Retinal pigment epithelial cell (primary cell): ENCODE measurements around the gene RBBP8.

Source experiments
- DNase-seq: peaks from one replicate; pipeline ENCODE4 v3.0.0-alpha.2; 2010; ENCODE audit warnings: low read depth
- H3K4me3 ChIP-seq: 2 replicates; pipeline ENCODE4 v1.5.1; 2011; ENCODE audit warnings: mild to moderate bottlenecking, low read length, control low read depth, moderate library complexity
- TF ChIP-seq, protein P1 (sequence below): conservative IDR thresholded peaks from 2 replicates; pipeline ENCODE4 v1.5.1; 2011; ENCODE audit warnings: low read depth, low read length, control low read depth, inconsistent platforms

Gene RBBP8

GRCh38 chr18:22912835-22913234 lies 20.3 kb upstream of the RBBP8 start:
- DNase-seq: no peak
- TF ChIP-seq, protein P1, sequence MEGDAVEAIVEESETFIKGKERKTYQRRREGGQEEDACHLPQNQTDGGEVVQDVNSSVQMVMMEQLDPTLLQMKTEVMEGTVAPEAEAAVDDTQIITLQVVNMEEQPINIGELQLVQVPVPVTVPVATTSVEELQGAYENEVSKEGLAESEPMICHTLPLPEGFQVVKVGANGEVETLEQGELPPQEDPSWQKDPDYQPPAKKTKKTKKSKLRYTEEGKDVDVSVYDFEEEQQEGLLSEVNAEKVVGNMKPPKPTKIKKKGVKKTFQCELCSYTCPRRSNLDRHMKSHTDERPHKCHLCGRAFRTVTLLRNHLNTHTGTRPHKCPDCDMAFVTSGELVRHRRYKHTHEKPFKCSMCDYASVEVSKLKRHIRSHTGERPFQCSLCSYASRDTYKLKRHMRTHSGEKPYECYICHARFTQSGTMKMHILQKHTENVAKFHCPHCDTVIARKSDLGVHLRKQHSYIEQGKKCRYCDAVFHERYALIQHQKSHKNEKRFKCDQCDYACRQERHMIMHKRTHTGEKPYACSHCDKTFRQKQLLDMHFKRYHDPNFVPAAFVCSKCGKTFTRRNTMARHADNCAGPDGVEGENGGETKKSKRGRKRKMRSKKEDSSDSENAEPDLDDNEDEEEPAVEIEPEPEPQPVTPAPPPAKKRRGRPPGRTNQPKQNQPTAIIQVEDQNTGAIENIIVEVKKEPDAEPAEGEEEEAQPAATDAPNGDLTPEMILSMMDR: no peak
- H3K4me3 ChIP-seq: no peak overlapping the region

DNA sequence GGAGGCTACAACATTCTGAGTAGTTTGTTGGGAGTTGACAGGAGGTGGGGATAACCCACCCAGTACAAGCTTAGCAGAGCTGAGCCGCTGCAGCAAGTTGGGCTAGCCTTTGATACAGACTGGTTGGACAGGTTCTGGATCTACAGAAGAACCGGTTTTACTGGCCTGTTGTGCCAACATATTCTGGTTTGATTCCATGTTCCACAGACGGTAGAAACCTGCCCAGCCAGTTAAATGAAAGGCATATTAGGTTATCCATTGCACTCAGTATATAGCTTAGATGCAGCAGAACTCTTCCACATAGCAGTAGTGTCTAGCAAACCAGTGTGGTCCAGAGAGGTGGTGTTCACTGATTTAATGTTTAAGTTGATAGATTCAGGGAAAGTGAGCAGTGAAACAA lies 19.3 kb upstream of the RBBP8 start:
- TF ChIP-seq, protein P1: no peak
- H3K4me3 ChIP-seq: no peak overlapping the region
- no peak for DNase-seq

GRCh38 chr18:22914633-22915032 lies 18.5 kb upstream of the RBBP8 start:
- no peak overlapping the region for H3K4me3 ChIP-seq
- TF ChIP-seq, protein P1: no peak

DNA sequence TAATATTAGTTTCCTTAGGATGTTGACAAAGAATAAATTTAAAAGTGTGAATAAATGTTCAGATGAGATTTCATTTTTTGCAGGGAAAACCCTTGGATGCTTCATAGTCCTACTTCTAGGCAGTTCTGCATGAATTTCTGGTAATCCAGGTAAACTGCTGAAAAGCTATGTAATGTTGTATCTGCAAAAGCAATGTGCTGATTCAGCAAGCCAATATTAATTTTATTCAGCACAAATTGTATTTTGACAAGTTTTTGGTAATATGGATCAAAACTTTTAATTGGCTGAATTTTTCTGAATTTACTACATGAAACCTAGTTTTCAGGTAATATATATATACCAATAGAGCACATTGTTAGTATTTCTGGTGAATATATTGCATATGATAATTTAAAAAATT lies 17.8 kb upstream of the RBBP8 start:
- H3K4me3 ChIP-seq: no peak overlapping the region
- DNase-seq: no peak
- TF ChIP-seq, protein P1: no peak

More at GRCh38 chr18:22914633-22915032, 18.5 kb upstream of the RBBP8 start:
- DNase-seq: no peak

GRCh38 chr18:22921772-22922171 lies 11.4 kb upstream of the RBBP8 start:
- TF ChIP-seq, protein P1: no peak
- no peak for DNase-seq
- H3K4me3 ChIP-seq: no peak overlapping the region

GRCh38 chr18:22924589-22924988 lies 8.5 kb upstream of the RBBP8 start:
- TF ChIP-seq, protein P1: no peak
- H3K4me3 ChIP-seq: no peak overlapping the region
- no peak for DNase-seq

DNA sequence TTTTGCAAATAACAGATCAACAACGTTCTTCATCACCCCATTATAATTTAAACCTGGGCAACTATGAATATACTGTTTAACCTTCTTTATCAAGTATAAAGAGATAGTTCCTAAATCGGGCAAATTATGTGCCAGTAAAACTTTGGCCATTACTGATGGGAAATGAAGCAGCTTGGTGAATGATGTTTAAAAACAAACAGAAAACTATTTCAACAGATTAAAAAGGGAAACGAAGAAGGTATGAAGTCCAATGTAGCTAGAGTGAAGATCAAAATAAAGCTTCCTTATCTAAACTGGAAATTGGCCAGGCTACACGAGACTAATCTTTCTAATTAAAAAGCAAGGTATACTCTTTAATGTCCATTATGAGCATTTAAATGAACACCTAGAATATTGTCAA lies 6.7 kb upstream of the RBBP8 start:
- TF ChIP-seq, protein P1: no peak
- DNase-seq: no peak
- no peak overlapping the region for H3K4me3 ChIP-seq
